Lower lobe of right lung (tissue), 2 donors: ENCODE results near the gene MS4A14. TPM values are rescaled to one million over a fixed set of nuclear protein-coding genes. Genes with fewer than 3 reads are reported as not detected.

ENCODE experiments used
- ATAC-seq, 2 donors: fragments of 200-7000 bp; cut with Tn5 transposase; one replicate each; pipeline ENCODE4 v1.9.1; 2020 to 2022; ENCODE audit warnings: mild to moderate bottlenecking in 2 of 2, moderate library complexity in 2 of 2
- DNase-seq: peaks from one replicate; pipeline ENCODE4 v3.0.0-alpha.2; 2020
- H3K27ac ChIP-seq: fragments of 200-600 bp; one replicate; pipeline ENCODE4 v1.8.0; 2022
- H3K27me3 ChIP-seq: fragments of 200-600 bp; one replicate; pipeline ENCODE4 v1.8.0; 2022; ENCODE audit warnings: low read depth
- H3K36me3 ChIP-seq: fragments of 200-600 bp; one replicate; pipeline ENCODE4 v1.8.0; 2022; ENCODE audit warnings: mild to moderate bottlenecking
- H3K4me1 ChIP-seq: fragments of 200-600 bp; one replicate; pipeline ENCODE4 v1.8.0; 2022
- H3K4me3 ChIP-seq: fragments of 200-600 bp; one replicate; pipeline ENCODE4 v1.8.0; 2022; ENCODE audit warnings: mild to moderate bottlenecking
- H3K9me3 ChIP-seq: fragments of 200-600 bp; one replicate; pipeline ENCODE4 v1.8.0; 2022
- intact Hi-C: fragments of 100-400 bp; cut with DNase I; formaldehyde crosslinking; loops from one replicate; pipeline ENCODE4 v1.11.0; 2022
- total RNA-seq: library from RNA; stranded (reverse); fragmentation: NEBNext Ultra II Directional; extraction: Animal tissue kit (Norgen Biotek cat#: 25700); gene quantifications from one replicate; pipeline ENCODE4 v1.2.1, GENCODE V29; 2021
- TF ChIP-seq, protein P1 (sequence below): fragments of 200-600 bp; IDR thresholded peaks from one replicate; pipeline ENCODE4 v1.8.0; 2022; ENCODE audit warnings: antibody characterized with exemption, mild to moderate bottlenecking
- donor health status: DM: no; HTN: yes; CAD: no; lungs with severe emphysema.

Gene MS4A14
- total RNA-seq, 1 donor from 2014 or later: 19.4 TPM

DNA sequence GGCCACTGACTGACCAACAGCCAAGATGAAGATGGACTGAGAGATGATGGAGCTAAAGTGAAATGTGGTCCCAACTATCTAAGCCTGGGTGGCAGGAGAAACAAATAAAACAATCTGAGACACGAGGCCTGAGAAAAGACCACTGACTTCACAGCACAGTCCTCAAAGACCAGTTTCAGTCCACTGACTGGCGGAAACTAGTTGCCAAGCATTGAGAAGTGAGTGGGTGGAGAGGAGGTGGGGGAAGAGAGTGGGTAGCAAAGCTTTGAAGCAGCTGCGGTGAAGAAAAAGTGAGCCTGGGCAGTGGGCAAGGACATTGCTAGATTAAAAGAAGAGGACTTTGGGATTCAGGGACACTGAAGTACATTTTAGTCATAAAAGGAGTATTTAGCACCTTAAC is 61.3 kb downstream of the MS4A14 start:
- Histone ChIP-seq H3K27ac (no peak overlapping the region), H3K27me3 (no peaks in the 10 kb centered on the region), H3K4me1 (no peaks in the 10 kb centered on the region), H3K4me3 (no peak overlapping the region), H3K36me3 (no peaks in the 10 kb centered on the region), H3K9me3 (no peaks in the 10 kb centered on the region)
- ATAC-seq (no peak), DNase-seq (no peak)
- intact Hi-C loops: no loop called here
- TF ChIP-seq, protein P1, sequence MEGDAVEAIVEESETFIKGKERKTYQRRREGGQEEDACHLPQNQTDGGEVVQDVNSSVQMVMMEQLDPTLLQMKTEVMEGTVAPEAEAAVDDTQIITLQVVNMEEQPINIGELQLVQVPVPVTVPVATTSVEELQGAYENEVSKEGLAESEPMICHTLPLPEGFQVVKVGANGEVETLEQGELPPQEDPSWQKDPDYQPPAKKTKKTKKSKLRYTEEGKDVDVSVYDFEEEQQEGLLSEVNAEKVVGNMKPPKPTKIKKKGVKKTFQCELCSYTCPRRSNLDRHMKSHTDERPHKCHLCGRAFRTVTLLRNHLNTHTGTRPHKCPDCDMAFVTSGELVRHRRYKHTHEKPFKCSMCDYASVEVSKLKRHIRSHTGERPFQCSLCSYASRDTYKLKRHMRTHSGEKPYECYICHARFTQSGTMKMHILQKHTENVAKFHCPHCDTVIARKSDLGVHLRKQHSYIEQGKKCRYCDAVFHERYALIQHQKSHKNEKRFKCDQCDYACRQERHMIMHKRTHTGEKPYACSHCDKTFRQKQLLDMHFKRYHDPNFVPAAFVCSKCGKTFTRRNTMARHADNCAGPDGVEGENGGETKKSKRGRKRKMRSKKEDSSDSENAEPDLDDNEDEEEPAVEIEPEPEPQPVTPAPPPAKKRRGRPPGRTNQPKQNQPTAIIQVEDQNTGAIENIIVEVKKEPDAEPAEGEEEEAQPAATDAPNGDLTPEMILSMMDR: no peak

DNA sequence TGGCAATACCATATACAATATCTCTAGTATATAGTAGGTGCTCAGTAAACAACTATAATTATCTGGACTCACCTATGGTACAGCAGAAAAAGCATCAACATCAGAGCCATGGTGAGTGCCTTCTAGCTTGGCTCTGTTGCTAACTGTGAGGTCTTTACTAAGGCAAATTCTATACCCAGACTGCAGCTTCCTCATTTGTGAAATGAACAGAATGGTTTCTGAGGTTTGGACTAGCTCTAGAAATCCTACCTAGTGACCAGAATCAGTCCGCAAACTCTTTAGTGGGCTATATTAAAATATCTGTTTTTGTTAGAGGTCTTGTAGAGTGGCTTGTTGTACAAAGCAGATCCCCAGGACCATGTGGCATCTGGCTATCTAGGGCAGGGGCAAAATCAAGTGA is 63.1 kb downstream of the MS4A14 start:
- TF ChIP-seq, protein P1: no peak
- intact Hi-C loops: no loop called here
- no peak for ATAC-seq
- no peak for DNase-seq
- Histone ChIP-seq H3K4me1 (no peaks in the 10 kb centered on the region), H3K9me3 (no peaks in the 10 kb centered on the region), H3K36me3 (no peaks in the 10 kb centered on the region), H3K27me3 (no peaks in the 10 kb centered on the region), H3K4me3 (no peak overlapping the region), H3K27ac (no peak overlapping the region)

Other genes with a start within 250 kb of the MS4A14 start
- 176 TPM for gene MS4A6A, start 213.4 kb upstream of the MS4A14 start, total RNA-seq
- gene MS4A4E, start 153.3 kb upstream of the MS4A14 start, total RNA-seq: 2.7 TPM
- 89.5 TPM for gene MS4A4A, start 115.8 kb upstream of the MS4A14 start, total RNA-seq
- gene MS4A6E, start 69.2 kb upstream of the MS4A14 start, total RNA-seq: not detected
- 315 TPM for gene MS4A7, start 17.9 kb upstream of the MS4A14 start, total RNA-seq
- gene MS4A5, start 33.1 kb downstream of the MS4A14 start, total RNA-seq: not detected
- 0.65 TPM for gene MS4A1, start 59.4 kb downstream of the MS4A14 start, total RNA-seq
- not detected for gene MS4A12, start 96.3 kb downstream of the MS4A14 start, total RNA-seq
- not detected for gene MS4A13, start 118.9 kb downstream of the MS4A14 start, total RNA-seq